Measurements from ENCODE around the gene TMPRSS9.

DNA sequence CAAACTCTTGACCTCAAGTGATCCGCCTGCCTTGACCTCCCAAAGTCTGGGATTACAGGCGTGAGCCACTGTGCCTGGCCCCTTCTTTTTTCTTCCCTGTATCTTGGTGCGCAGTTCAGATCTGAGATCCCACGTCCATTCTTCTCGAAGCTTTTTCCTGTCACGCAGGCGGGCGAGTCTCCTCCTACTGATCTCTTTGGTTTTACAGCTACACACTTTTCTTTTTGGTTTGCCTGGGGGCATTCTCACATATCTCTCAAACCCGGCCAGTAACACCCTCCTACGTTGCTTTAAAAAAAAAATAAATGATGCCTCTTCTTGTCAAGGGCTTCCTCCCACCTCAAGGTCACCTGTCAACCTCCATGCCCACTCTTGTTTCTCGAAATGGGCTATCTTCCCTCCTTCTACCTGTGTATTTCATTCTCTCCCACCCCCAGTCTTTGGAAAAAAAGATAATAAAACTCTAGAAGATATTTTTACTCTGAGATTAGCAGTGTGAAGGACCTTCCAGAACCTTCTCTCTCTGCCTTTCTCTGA lies 12.1 kb downstream of the TMPRSS9 start:
- TF ChIP-seq CTCF (conservative IDR thresholded peaks at IDR 0.05; ENCODE audit: low read depth, low read length) = no peak
- no peak for TF ChIP-seq EZH2 (IDR thresholded peaks at IDR 0.05; ENCODE audit: borderline replicate concordance, low read depth, low read length, poor library complexity, severe bottlenecking)
